PC-9 (cell line): ENCODE results near the gene OR4F6. TPM values are rescaled to one million over a fixed set of nuclear protein-coding genes. Genes with fewer than 3 reads are reported as not detected.

Experiments used
- BruUV-seq: library from RNA; stranded (reverse); fragments of 400-500 nt; replicated peaks from 2 replicates; lab custom pipeline; 2021; lab: Mats Ljungman, UMichigan
- CTCF ChIA-PET: fragments of 300-600 bp; sonication (Branson Sonifier 250); formaldehyde crosslinking; loops from one replicate; lab custom pipeline; 2022; ENCODE audit warnings: antibody characterized with exemption; lab: Charles Lee
- POLR2A ChIA-PET: fragments of 300-600 bp; sonication (Branson Sonifier 250); formaldehyde crosslinking; loops from one replicate; lab custom pipeline; 2022; ENCODE audit warnings: antibody characterized with exemption; ENCODE audit not compliant: unreplicated experiment; lab: Charles Lee
- DNase-seq, 2 experiments: peaks; one replicate each; pipeline versions ENCODE4 v3.0.0 to v3.0.0-alpha.2; 2015 to 2022; ENCODE audit warnings: mixed read lengths in 1 of 2
- H2AFZ ChIP-seq: fragments of 200-600 bp; sonication (generic); 2 replicates; pipeline ENCODE4 v1.8.1; 2017; ENCODE audit warnings: antibody characterized with exemption
- H3F3A ChIP-seq: fragments of 200-600 bp; sonication (generic); 2 replicates; pipeline ENCODE4 v1.8.1; 2017; ENCODE audit warnings: antibody characterized with exemption, mild to moderate bottlenecking, low read depth; ENCODE audit not compliant: insufficient read depth
- H3K27ac ChIP-seq: fragments of 200-600 bp; sonication (generic); 2 replicates; pipeline ENCODE4 v1.6.1; 2016; ENCODE audit warnings: mixed run types
- H3K27me3 ChIP-seq: fragments of 200-600 bp; sonication (generic); 2 replicates; pipeline ENCODE4 v1.6.1; 2016; ENCODE audit warnings: low read depth, mixed run types; ENCODE audit not compliant: insufficient read depth
- H3K36me3 ChIP-seq: fragments of 200-600 bp; sonication (generic); 2 replicates; pipeline ENCODE4 v1.6.1; 2016; ENCODE audit warnings: low read depth, mixed run types
- H3K4me1 ChIP-seq: fragments of 200-600 bp; sonication (generic); replicated peaks from 2 replicates; pipeline ENCODE4 v1.6.1; 2016; ENCODE audit warnings: mixed run types; ENCODE audit not compliant: insufficient read depth
- H3K4me2 ChIP-seq: fragments of 200-600 bp; sonication (generic); 2 replicates; pipeline ENCODE4 v1.6.1; 2017; ENCODE audit warnings: mixed run types
- H3K4me3 ChIP-seq: fragments of 200-600 bp; sonication (generic); 2 replicates; pipeline ENCODE4 v1.6.1; 2016; ENCODE audit warnings: mixed run types
- H3K79me2 ChIP-seq: fragments of 200-600 bp; sonication (generic); 2 replicates; pipeline ENCODE4 v1.6.1; 2017; ENCODE audit warnings: low read depth, mixed run types
- H3K9me2 ChIP-seq: fragments of 200-600 bp; sonication (generic); 2 replicates; pipeline ENCODE4 v1.8.1; 2017; ENCODE audit warnings: mild to moderate bottlenecking; ENCODE audit not compliant: insufficient read depth
- H3K9me3 ChIP-seq: fragments of 200-600 bp; sonication (generic); 2 replicates; pipeline ENCODE4 v1.8.1; 2016; ENCODE audit warnings: low read depth; ENCODE audit not compliant: insufficient read depth
- H4K20me1 ChIP-seq: fragments of 200-600 bp; sonication (generic); 2 replicates; pipeline ENCODE4 v1.8.1; 2017; ENCODE audit not compliant: insufficient read depth
- CTCF ChIP-seq: fragments of 200-600 bp; sonication (generic); conservative IDR thresholded peaks from 2 replicates; pipeline ENCODE4 v1.6.1; 2017; ENCODE audit warnings: mixed run types, antibody characterized with exemption, mild to moderate bottlenecking, moderate library complexity
- EZH2 ChIP-seq: fragments of 200-600 bp; sonication (generic); IDR thresholded peaks from 2 replicates; pipeline ENCODE4 v1.8.0; 2017; ENCODE audit warnings: antibody characterized with exemption, low read depth
- intact Hi-C: fragments of 100-400 bp; cut with micrococcal nuclease; formaldehyde crosslinking; loops from one replicate; pipeline ENCODE4 v1.10.0; 2022; ENCODE audit not compliant: unreplicated experiment
- total RNA-seq: library from RNA; stranded (reverse); gene quantifications from 2 replicates; pipeline ENCODE4 v1.2.3, GENCODE V29; 2021

Gene OR4F6
- total RNA-seq, 1 experiment from 2014 or later: not detected

- Histone ChIP-seq H3K27me3 (peaks cover 53% of the 10 kb centered on the region), H4K20me1 (no peaks in the 10 kb centered on the region), H3K36me3 (no peaks in the 10 kb centered on the region), H3F3A (no peaks in the 10 kb centered on the region), H2AFZ (no peak overlapping the region), H3K9me3 (no peaks in the 10 kb centered on the region; the same call in 1 of the 2 replicates), H3K9me2 (no peaks in the 10 kb centered on the region), H3K4me2 (no peak overlapping the region), H3K79me2 (no peaks in the 10 kb centered on the region), H3K27ac (no peak overlapping the region), H3K4me3 (no peak overlapping the region), H3K4me1 (no peaks in the 10 kb centered on the region)
- intact Hi-C loops: no loop called here
- TF ChIP-seq CTCF: no peak
- no peak for TF ChIP-seq EZH2
- POLR2A ChIA-PET: no interaction called here
- CTCF ChIA-PET: no interaction called here
- BruUV-seq: no TSS peak
- no peak for DNase-seq
Observed at GRCh38 chr15:101803676-101804075, 367 bp downstream of the OR4F6 start.

GRCh38 chr15:101804375-101804774 is 1.1 kb downstream of the OR4F6 start:
- H3K4me3 ChIP-seq: no peak overlapping the region
- H3K27ac ChIP-seq: no peak overlapping the region
- ChIA-PET CTCF (no interaction called here), POLR2A (no interaction called here)
- DNase-seq: no peak
- intact Hi-C loops: no loop called here
- no peak overlapping the region for H2AFZ ChIP-seq
- no peaks in the 10 kb centered on the region for H3K4me1 ChIP-seq
- no peak overlapping the region for H3K4me2 ChIP-seq
- no peaks in the 10 kb centered on the region for H3K36me3 ChIP-seq
- TF ChIP-seq CTCF (no peak), EZH2 (no peak)
- H3K27me3 ChIP-seq: peaks cover 46% of the 10 kb centered on the region; the same call in 1 of the 2 replicates
- no peaks in the 10 kb centered on the region for H4K20me1 ChIP-seq
- H3K79me2 ChIP-seq: no peaks in the 10 kb centered on the region
- H3K9me2 ChIP-seq: no peaks in the 10 kb centered on the region
- H3K9me3 ChIP-seq: no peaks in the 10 kb centered on the region; the same call in 1 of the 2 replicates
- BruUV-seq: no TSS peak
- H3F3A ChIP-seq: no peaks in the 10 kb centered on the region

GRCh38 chr15:101804941-101805340 is 1.6 kb downstream of the OR4F6 start:
- CTCF ChIA-PET: no interaction called here
- no peaks in the 10 kb centered on the region for H4K20me1 ChIP-seq

More at GRCh38 chr15:101804941-101805340, 1.6 kb downstream of the OR4F6 start:
- Histone ChIP-seq H3K9me2 (no peaks in the 10 kb centered on the region), H3K9me3 (no peaks in the 10 kb centered on the region; the same call in 1 of the 2 replicates), H3K27ac (no peak overlapping the region), H3F3A (no peaks in the 10 kb centered on the region), H3K36me3 (no peaks in the 10 kb centered on the region), H2AFZ (no peak overlapping the region), H3K79me2 (no peaks in the 10 kb centered on the region), H3K4me2 (no peak overlapping the region), H3K4me3 (no peak overlapping the region), H3K4me1 (no peaks in the 10 kb centered on the region), H3K27me3 (peaks cover 44% of the 10 kb centered on the region; the same call in 1 of the 2 replicates)
- intact Hi-C loops: no loop called here
- POLR2A ChIA-PET: interaction anchor here (0.6 kb wide), 1 partner anchor 13 kb away, joined by 4 read pairs; no protein-coding TSS in a partner anchor
- no peak for DNase-seq
- TF ChIP-seq CTCF (no peak), EZH2 (no peak)
- no TSS peak for BruUV-seq
